GM18508 (cell line): Measurements from ENCODE around the gene BCL2L11.

Experiments used
- ATAC-seq: cut with Tn5 transposase; IDR thresholded peaks from one replicate; pipeline ENCODE4 v1.9.1; 2021; ENCODE audit warnings: moderate number of reproducible peaks; ENCODE audit not compliant: insufficient read depth, unreplicated experiment

Gene BCL2L11

GRCh38 chr2:111216811-111217652 is 96.3 kb downstream of the BCL2L11 start:
- no peak for ATAC-seq
